SW480 (cell line): ENCODE measurements around the gene FBXL3.
A peak's percentile ranks its signal among the peaks of the same experiment; 100 is the strongest.
"Not testable (repeated sequence)": the region's sequence is repeated elsewhere in the genome, so short reads cannot be mapped to it uniquely, and the experiment has no call there.

Experiments
- DNase-seq: peaks from one replicate; pipeline ENCODE4 v3.0.0-alpha.2; 2016; ENCODE audit warnings: low spot score

Gene FBXL3

DNA sequence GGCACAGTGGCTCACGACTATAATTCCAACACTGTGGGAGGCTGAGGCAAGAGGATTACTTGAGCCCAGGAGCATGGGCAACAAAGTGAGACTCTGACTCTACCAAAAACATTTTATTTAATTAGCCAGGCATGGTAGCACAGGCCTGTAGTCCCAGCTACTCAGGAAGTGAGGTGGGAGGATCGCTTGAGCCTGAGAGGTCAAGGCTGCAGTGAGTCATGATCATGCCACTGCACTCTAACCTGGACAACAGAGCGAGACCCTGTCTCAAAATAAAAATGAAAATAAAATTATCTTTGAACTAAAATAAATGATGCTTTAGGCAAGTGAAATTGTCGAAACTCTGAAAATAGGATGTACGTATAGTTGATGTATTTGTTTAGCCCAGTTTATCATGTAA is 43.3 kb downstream of the FBXL3 start:
- DNase-seq, result no peak

DNA sequence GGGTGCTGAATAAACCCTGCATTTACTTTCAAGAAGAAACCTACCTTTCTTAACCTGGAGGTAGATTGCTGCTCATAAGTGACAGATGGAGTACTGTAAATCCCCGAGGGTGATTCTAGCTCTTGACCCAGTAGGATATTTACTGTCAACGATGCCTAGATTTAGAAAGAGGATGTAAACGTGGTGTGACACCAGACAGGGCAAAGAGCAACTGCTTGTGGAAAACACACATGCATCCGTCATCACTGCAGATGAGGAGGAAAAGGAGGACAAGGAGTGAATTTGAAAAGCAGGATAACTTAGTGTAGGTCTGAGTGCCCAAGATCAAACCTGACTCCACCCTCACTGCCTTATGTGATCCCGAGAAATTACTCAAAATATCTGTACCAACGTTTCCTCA is 44.9 kb downstream of the FBXL3 start:
- DNase-seq, result no peak

DNA sequence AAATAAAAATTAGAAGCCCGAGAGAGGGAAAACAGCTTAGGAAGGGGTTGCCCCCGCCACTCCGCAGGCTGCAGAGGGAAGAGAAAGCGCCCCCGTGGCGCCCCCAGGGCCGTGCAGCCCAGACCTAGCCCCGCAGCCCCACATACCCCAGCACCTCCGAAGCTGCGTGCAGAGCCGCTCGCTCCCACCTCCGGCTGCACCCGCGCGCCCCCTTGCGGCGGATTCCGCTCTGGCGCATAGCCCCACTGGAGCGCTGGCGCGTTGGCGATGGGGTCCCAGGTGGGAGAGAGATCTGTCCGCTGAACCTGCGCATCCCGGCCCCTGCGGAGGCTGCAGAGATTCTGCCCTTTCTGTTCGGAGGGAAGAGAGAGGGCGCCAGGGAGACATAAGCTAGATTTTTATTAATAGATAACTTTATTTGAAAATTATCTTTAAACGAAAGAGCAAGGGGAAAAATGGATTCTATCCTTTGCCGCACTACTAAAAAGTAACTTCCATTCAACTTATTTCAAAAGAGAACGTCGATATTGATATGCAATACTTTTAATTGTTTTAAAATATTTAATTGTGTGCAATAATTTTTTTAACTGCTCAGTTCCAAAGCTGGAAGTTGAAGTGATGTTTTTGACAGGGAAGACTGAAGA is 46.8 kb downstream of the FBXL3 start:
- peak; percentile 44 for DNase-seq

DNA sequence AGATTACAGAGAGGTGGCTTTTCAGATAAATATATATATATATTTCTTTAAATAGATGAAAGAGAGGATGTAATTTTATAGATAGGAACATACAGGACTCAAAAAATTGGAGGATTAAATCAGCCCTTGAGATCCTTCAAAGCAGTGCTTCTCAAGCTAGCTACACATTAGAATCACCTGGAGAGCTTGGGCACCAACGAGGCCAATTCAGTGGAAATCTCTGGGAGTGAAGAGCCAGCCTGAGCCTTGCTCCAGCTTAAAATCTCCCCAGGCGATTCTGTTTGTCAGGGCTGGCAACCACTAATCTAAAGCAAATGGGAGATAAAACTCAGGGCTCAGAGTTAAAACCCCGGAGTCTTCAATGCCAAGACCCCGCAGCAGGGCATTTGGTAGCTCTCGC is 50.0 kb downstream of the FBXL3 start:
- no peak for DNase-seq

DNA sequence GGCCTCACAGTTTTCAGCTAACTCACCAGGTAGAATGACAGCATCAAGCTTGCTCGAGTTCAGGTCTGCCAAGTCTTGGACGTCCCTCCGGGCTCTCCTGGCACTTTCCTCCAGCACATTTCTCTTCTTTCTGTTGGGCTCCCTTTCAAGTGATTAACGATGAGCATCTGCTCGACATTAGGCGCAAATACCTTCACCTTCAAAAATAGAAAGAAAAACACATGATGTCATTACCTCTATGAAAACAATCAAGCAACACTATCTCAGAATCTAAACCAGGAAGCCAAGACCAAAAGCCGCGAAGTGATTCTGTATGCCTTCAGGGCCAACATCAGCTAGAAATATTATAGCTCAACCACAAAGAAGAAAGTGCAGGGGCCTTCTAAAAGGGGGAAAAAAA is 50.5 kb downstream of the FBXL3 start:
- DNase-seq, result no peak

DNA sequence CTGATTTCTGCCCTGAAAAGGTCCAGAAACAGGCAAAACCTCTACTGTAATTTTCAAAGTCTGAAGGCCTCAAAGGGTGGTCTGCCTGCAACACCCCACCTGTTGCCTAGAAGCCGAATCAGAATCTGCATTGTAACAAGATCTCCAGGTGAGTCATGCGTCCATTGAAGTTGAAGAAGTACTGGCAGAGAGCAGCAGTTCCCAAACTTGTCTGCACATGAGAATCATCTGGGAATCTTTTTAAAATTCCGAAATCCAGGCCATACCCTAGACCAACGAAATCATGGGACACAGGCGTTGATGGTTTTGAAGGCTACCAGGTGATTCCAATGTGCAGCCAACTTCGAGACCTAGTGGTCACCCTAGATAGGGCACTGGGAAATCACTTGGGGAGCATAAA is 51.1 kb downstream of the FBXL3 start:
- no peak for DNase-seq

DNA sequence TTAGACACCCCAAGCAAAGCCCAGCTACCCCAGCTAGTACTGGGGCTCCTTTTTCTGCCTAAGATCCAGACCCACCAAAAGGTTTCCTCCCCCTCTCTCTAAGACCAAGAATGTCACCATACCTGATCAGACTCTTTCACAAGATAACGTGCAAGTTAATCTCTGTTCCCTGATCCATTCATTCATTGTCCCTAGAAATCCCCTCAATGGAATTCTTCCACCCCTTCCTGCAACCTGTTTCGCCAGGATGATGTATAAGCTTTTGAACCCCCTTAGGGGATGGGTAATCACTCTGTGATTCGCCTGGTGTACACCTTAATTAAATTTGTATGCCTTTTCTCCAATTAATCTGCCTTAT is 52.4 kb downstream of the FBXL3 start:
- DNase-seq, result no peak

DNA sequence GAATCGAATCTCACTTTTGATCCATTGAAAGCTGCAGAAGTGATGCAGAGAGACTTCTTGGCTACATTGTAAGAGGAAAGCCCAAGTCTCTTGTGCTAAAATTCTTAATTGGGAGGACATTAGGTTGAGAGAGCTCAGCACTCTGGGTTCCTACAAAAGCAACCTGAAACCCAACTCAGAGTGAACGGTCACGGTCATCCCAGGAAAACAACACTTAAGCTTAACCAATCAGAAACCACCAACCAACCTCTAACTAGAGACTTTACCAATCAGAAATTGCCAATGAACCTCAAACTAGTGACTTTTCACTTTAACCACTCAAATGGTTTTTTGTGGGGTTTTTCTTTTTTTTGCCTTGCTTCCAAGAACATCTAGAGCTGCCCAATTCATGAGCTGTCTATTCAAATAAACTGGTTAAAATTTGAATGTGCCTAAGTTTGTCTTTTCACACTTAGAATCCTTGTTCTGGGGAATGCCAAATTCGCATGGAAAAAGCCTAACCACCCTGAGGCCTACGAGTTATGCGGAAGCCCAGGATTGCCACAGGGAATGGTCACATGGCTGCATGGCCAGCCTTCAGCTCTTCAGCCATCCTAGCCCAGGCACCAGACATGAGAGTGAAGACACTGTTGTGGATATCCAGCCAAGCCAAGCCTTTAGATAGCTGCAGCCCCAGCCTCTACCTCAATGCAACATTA is 52.9 kb downstream of the FBXL3 start:
- DNase-seq, result no peak

DNA sequence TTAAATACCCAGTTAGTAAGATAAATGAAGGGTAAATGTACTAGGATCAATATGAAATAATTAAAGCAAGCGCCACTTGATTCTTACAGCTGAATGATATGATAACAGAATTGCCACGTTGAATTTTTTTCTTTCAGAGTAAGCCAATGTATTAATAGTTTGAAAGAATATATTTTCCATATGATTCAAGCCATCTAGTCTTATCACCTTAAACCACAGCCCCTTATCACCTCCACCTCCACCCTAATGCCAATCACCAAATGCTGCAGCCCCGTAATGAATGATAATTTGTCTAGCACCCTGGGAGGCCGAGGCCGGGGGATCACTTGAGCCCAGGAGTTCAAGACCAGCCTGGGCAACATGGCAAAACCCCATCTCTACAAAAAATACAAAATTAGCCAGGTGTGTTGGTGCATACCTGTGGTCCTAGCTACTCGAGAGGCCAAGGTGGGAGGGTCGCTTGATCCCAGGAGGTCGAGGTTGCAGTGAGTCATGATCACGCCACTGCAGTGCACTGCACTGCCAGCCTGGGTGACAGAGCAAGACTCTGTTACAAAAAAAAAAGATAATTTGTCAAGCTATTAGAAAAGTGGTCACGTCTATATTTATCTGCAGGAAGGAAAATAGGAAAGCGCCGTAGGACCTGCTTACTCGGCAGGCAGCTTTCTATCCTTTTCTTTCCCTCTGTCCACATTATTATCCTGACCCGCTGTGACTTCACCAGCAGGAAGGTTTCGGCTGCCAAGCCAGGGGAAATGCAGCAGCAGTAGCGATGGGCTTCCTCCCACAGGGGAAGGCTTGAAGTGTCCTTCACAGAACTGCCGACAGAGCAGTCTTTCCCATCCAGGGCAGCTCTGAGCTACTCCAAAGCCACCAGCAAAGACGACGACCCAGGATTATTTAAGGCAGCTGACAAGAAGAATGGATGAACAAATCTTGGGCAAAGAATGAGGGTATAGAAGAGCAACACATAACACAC is 54.8 kb downstream of the FBXL3 start:
- DNase-seq, result no peak

DNA sequence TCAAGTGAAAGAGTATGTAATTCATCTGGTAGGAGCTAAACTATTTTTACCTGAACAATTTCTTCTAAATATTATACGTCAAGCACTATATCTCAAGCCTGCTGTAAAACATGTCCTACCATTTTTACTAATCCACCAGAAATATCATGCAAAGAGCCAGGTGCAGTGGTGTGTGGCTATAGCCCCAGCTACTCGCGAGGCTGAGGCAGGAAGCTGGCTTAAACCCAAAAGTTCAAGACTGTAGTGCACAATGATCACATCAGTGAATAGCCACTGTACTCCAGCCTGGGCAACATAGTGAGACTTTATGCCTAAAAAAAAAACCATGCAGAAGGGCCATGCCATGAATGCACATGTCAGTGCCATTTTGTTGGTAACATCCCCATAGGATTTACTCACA is 55.7 kb downstream of the FBXL3 start:
- no peak for DNase-seq

DNA sequence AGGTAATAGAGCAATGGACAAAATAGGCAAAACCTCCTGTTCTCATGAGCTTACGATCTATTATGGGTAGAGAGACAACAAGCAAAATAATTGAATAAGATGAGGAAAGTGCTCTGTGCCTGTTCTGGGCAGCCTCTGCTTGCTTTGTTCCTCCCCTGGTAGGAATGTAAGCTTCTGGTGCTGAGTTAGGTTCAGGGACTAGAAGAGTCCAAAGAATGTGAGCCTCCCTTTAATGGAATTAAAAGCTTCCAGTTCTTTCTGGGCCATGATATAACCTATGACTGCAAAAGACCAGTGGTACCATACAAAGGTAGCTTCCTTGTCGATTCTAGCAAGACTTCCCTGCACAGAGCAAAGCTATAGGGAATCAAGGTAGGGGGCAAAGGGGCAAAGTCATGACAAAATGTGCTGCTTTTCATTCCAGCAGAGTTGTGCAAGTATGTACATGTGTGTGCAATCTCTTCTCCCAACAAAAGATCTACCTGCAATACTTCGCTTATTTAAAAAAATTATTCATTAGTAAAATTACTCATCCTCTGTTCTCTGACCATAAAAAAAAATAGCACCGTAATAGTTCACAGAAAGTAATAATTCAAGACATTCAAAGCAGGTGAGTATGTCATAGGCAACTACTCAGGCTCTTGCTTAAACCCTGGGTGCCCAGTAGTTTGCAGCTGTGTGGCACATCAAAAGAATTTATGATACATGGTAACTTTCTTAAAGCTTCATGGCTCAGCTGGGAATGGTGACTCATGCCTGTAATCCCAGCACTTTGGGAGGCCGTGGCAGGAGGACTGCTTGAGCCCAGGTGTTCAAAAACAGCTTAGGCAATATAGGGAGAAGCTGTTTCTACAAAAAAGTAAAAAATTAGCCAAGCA is 57.2 kb downstream of the FBXL3 start:
- DNase-seq, result no peak

DNA sequence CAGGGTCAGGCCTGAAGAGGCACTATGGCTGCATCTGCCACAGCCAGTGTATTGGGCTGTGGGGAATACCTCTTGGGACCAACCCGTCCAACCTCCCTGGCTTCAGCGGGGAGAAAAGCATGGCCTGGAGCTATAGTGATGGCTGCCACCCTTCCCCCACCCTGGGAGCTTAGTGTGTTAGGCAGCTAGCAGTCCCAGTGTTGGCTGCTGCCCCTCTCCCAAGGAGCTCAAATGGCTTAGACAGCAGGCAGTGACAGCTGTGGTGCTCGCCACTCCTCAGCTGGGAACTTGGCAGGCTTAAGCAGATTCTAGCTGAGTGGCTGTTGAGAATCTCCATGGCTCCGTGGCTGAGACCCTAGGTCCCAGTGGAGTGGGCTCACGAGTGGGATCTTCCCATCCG is 58.9 kb downstream of the FBXL3 start:
- no peak for DNase-seq

DNA sequence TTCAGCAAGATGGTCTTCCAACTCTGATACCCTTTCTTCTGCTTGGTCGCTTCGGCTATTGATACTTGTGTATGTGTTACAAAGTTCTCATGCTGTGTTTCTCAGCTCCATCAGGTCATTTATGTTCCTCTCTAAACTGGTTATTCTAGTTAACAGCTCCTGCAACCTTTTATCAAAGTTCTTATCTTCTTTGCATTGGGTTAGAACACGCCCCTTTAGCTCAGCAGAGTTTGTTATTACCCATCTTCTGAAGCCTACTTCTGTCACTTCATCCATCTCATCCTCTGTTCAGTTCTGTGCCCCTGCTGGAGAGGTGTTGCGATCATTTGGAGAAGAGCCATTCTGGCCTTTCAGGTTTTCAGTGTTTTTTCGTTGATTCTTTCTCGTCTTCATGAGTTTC is 59.9 kb downstream of the FBXL3 start:
- DNase-seq, result no peak

DNA sequence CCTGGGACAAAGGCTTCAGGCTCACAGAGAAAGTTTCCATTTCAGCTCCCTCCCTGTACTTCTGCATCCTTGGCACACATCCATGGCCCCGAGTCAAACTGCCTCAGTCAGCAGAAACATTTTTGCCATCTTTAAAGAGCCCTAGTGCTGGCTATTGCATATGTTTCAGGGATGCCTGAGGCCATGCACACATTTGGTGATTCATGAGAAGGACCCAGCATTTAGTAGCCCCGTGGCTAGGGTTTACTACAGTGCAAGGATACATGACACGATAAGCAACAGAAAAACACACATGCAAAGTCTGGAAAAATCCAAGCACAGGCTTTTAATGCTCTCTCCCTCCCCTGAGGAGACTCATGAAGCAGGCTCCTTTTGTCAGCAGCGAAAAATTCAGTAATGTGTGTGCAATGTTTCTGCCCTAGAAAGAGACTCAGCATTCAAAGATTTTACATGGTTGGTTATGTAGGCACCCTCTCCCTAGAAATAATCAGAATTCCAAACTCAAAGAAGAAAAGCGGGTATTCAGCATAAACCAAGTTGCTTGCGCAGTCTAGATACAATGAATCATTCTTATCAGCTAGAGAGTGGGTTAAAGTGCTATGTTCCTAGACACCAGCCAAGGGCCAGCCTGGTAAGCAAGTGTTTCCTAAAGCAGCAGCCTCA is 61.1 kb downstream of the FBXL3 start:
- no peak for DNase-seq

DNA sequence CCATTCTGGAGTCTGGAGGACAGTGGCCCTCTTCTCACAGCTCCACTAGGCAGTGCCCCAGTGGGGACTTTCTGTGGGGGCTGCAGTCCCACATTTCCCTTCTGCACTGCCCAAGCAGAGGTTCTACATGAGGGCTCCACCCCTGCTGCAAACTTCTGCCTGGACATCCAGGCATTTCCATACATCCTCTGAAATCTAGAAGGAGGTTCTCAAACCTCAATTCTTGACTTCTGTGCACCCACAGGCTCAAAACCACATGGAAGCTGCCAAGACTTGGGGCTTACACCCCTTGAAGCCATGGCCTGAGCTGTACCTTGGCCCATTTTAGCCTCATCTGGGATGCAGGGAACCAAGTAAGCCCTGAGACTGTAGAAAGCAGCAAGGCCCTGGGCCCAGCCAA is 67.2 kb downstream of the FBXL3 start:
- not testable (repeated sequence) for DNase-seq

DNA sequence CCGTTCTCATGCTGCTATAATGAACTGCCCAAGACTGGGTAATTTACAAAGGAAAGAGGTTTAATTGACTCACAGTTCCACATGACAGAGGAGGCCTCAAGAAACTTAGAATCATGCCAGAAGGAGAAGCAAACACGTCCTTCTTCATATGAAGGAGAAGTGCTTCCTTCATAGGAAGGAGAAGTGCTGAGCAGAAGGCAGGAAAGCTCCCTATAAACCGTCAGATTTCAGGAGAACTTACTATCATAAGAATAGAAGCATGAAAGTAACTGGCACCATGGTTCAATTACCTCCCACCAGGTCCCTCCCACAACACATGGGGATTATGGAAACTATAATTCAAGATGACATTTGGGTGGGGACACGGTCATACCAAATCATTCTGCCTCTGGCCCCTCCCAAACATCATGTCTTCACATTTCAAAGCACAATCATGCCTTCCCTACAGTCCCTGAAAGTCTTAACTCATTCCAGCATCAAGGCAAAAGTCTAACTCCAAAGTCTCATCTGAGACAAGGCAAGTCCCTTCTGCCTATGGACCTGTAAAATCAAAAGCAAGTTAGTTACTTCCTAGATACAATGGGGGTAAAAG is 68.0 kb downstream of the FBXL3 start:
- no peak for DNase-seq

DNA sequence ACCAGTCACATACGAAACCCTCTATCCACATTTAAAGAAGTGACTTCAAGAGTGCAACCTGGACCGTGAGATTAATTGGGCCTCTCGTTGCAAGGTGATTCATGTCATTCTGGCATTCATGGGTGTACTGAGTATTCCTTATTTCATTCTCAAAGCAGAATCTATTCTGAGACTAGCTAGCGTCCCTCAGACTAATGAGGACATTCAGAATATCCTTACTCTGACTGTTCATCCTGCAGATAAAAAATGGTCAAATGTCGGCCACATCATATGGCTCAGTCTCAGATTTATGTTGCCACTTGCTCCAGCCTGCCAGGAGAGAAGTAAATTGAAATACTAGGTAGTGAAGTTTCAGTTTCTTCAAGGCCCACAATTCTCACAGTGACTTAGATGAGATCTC is 71.3 kb downstream of the FBXL3 start:
- DNase-seq, result no peak
